Bone marrow (tissue), 2 donors: ENCODE data around the gene TACR2.
"Not testable (repeated sequence)": the region's sequence is repeated elsewhere in the genome, so short reads cannot be mapped to it uniquely, and the experiment has no call there.

Source experiments
- DNase-seq, 2 donors: peaks; one replicate each; lab custom pipeline; 2025; lab: John Stamatoyannopoulos, UW

Gene TACR2

GRCh38 chr10:69450395-69450794, 33.7 kb upstream of the TACR2 start:
- not testable (repeated sequence) for DNase-seq

GRCh38 chr10:69449841-69450240, 33.1 kb upstream of the TACR2 start:
- DNase-seq, result peak in 1 of 2 donors; percentile 33

GRCh38 chr10:69446650-69447151, 30.0 kb upstream of the TACR2 start:
- DNase-seq, result peak in 1 of 2 donors; percentile 42

GRCh38 chr10:69446229-69446628, 29.5 kb upstream of the TACR2 start:
- DNase-seq, result no peak

- no peak for DNase-seq
Observed at GRCh38 chr10:69445041-69445440, 28.3 kb upstream of the TACR2 start.

GRCh38 chr10:69443354-69443753, 26.6 kb upstream of the TACR2 start:
- no peak for DNase-seq

- DNase-seq, result no peak
Observed at GRCh38 chr10:69439813-69440506, 23.2 kb upstream of the TACR2 start.

GRCh38 chr10:69439350-69439739, 22.6 kb upstream of the TACR2 start:
- no peak for DNase-seq

- DNase-seq, result no peak
Observed at GRCh38 chr10:69438536-69439349, 22.0 kb upstream of the TACR2 start.

GRCh38 chr10:69437321-69438259, 20.9 kb upstream of the TACR2 start:
- no peak for DNase-seq

- no peak for DNase-seq
Observed at GRCh38 chr10:69435966-69436520, 19.3 kb upstream of the TACR2 start.

- no peak for DNase-seq
Observed at GRCh38 chr10:69434926-69435325, 18.2 kb upstream of the TACR2 start.

GRCh38 chr10:69434169-69434568, 17.5 kb upstream of the TACR2 start:
- no peak for DNase-seq

- no peak for DNase-seq
Observed at GRCh38 chr10:69428165-69428564, 11.4 kb upstream of the TACR2 start.

GRCh38 chr10:69426376-69426727, 9.6 kb upstream of the TACR2 start:
- no peak for DNase-seq

- DNase-seq, result no peak
Observed at GRCh38 chr10:69425511-69426298, 9.0 kb upstream of the TACR2 start.

- DNase-seq, result no peak
Observed at GRCh38 chr10:69425041-69425440, 8.3 kb upstream of the TACR2 start.

GRCh38 chr10:69422676-69423075, 6.0 kb upstream of the TACR2 start:
- DNase-seq, result no peak

- DNase-seq, result no peak
Observed at GRCh38 chr10:69421611-69422308, 5.0 kb upstream of the TACR2 start.

GRCh38 chr10:69419744-69420126, 3.0 kb upstream of the TACR2 start:
- DNase-seq, result no peak
